Measurements from ENCODE around the gene CCSER1.

GRCh38 chr4:90375081-90375480 is 247.9 kb downstream of the CCSER1 start:
- TF ChIP-seq CTCF (conservative IDR thresholded peaks at IDR 0.05; ENCODE audit: low read length) (no peak), EZH2phosphoT487 (IDR thresholded peaks at IDR 0.05; ENCODE audit: borderline replicate concordance, low read depth, low read length) (no peak)
